OCI-LY7 (cell line): ENCODE measurements around the gene SPIRE2. TPM values are rescaled to one million over a fixed set of nuclear protein-coding genes. Genes with fewer than 3 reads are reported as not detected.
A peak's percentile ranks its signal among the peaks of the same experiment; 100 is the strongest.

Experiments used
- BruUV-seq: library from RNA; stranded (reverse); fragments of 400-500 nt; replicated peaks from 2 replicates; lab custom pipeline; 2021; lab: Mats Ljungman, UMichigan
- CTCF ChIA-PET: fragments of 300-600 bp; sonication (Branson Sonifier 250); formaldehyde crosslinking; loops from one replicate; lab custom pipeline; 2022; ENCODE audit warnings: antibody characterized with exemption; ENCODE audit not compliant: unreplicated experiment; lab: Charles Lee
- POLR2A ChIA-PET: fragments of 300-600 bp; sonication (Branson Sonifier 250); formaldehyde crosslinking; loops from one replicate; lab custom pipeline; 2022; ENCODE audit warnings: antibody characterized with exemption; lab: Charles Lee
- DNase-seq: peaks from one replicate; pipeline ENCODE4 v3.0.0-alpha.2; 2015; ENCODE audit warnings: low spot score
- H2AFZ ChIP-seq: fragments of 200-600 bp; sonication (generic), shearing (Covaris generic); 2 replicates; pipeline ENCODE4 v1.6.1; 2014; ENCODE audit warnings: mild to moderate bottlenecking, antibody characterized with exemption, low read length, moderate library complexity
- H3K27ac ChIP-seq: fragments of 200-600 bp; sonication (generic); 2 replicates; pipeline ENCODE4 v1.5.1; 2014; ENCODE audit warnings: mixed run types, low read depth, mild to moderate bottlenecking, moderate library complexity, low read length, inconsistent platforms; ENCODE audit not compliant: poor library complexity, severe bottlenecking
- H3K36me3 ChIP-seq: fragments of 200-600 bp; sonication (generic); 2 replicates; pipeline ENCODE4 v1.6.1; 2014; ENCODE audit warnings: mild to moderate bottlenecking, antibody characterized with exemption, low read length, moderate library complexity, mixed read lengths; ENCODE audit not compliant: insufficient read depth
- H3K4me1 ChIP-seq: fragments of 200-600 bp; sonication (generic); 2 replicates; pipeline ENCODE4 v1.5.1; 2014; ENCODE audit warnings: mild to moderate bottlenecking, low read length; ENCODE audit not compliant: insufficient read depth, poor library complexity, severe bottlenecking
- H3K4me2 ChIP-seq: fragments of 200-600 bp; sonication (generic); 2 replicates; pipeline ENCODE4 v1.6.1; 2014; ENCODE audit warnings: mild to moderate bottlenecking, low read length
- H3K4me3 ChIP-seq: fragments of 200-600 bp; sonication (generic); 2 replicates; pipeline ENCODE4 v1.5.1; 2014; ENCODE audit warnings: mild to moderate bottlenecking, low read depth, low read length; ENCODE audit not compliant: poor library complexity, severe bottlenecking
- H3K79me2 ChIP-seq: fragments of 200-600 bp; sonication (generic); 2 replicates; pipeline ENCODE4 v1.6.1; 2016; ENCODE audit warnings: low read depth, mild to moderate bottlenecking, low read length, moderate library complexity, mixed read lengths; ENCODE audit not compliant: insufficient read depth
- H3K9me2 ChIP-seq: fragments of 200-600 bp; sonication (generic); 2 replicates; pipeline ENCODE4 v1.6.1; 2016; ENCODE audit warnings: mild to moderate bottlenecking, low read length, mixed read lengths; ENCODE audit not compliant: insufficient read depth
- H3K9me3 ChIP-seq: fragments of 200-600 bp; sonication (generic); 2 replicates; pipeline ENCODE4 v1.6.1; 2014; ENCODE audit warnings: mild to moderate bottlenecking, mixed run types, low read length, mixed read lengths
- H4K20me1 ChIP-seq: fragments of 200-600 bp; sonication (generic); 2 replicates; pipeline ENCODE4 v1.6.1; 2014; ENCODE audit warnings: mild to moderate bottlenecking, antibody characterized with exemption, low read length, moderate library complexity, mixed read lengths; ENCODE audit not compliant: insufficient read depth
- EZH2phosphoT487 ChIP-seq: fragments of 200-600 bp; sonication (generic); IDR thresholded peaks from 2 replicates; pipeline ENCODE4 v1.6.1; 2018; ENCODE audit warnings: low read depth, borderline replicate concordance, mild to moderate bottlenecking, mixed run types, antibody characterized with exemption, low read length, moderate library complexity, mixed read lengths
- intact Hi-C: fragments of 100-400 bp; cut with micrococcal nuclease; formaldehyde crosslinking; loops from one replicate; pipeline ENCODE4 v1.10.0; 2022; ENCODE audit not compliant: unreplicated experiment
- total RNA-seq, 2 experiments: library from RNA; depleted of rRNA in 1 of 2; stranded (reverse); fragments of >200 nt in 1 of 2; shearing (Covaris generic) in 1 of 2; gene quantifications; 2 replicates each; pipeline ENCODE4 v1.2.3, GENCODE V29; 2014 to 2022
- TF ChIP-seq, protein P1 (sequence below): fragments of 200-600 bp; sonication (generic); conservative IDR thresholded peaks from 2 replicates; pipeline ENCODE4 v1.5.1; 2014; ENCODE audit warnings: mild to moderate bottlenecking, antibody characterized with exemption, low read length, moderate library complexity, mixed read lengths

Gene SPIRE2
- total RNA-seq, 2 experiments from 2014 or later, result 7.1 to 48.5 TPM

DNA sequence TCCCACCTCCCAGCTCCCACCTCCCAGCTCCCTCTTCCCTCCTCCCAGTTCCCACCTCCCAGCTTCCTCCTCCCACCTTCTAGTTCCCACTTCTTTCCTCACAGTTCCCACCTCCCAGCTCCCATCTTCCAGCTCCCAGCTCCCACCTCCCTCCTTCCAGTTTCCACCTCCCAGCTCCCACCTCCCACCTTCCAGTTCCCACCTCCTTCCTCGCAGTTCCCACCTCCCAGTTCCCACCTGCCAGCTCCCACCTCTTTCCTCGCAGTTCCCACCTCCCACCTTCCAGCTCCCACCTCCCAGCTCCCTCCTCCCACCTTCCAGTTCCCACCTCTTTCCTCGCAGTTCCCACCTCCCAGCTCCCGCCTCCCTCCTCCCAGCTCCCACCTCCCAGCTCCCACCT is 80.0 kb downstream of the SPIRE2 start:
- Histone ChIP-seq H3K36me3 (peaks cover 91% of the 10 kb centered on the region), H3K4me2 (no peak overlapping the region), H4K20me1 (no peaks in the 10 kb centered on the region), H2AFZ (no peak overlapping the region), H3K9me2 (no peaks in the 10 kb centered on the region), H3K4me3 (no peak overlapping the region), H3K4me1 (no peaks in the 10 kb centered on the region), H3K9me3 (no peaks in the 10 kb centered on the region), H3K27ac (no peak overlapping the region), H3K79me2 (no peaks in the 10 kb centered on the region)
- ChIA-PET CTCF (no interaction called here), POLR2A (interaction anchor here (0.7 kb wide), 1 partner anchor 205 kb away, joined by 3 read pairs; no protein-coding TSS in a partner anchor)
- no TSS peak for BruUV-seq
- intact Hi-C loops, result no loop called here
- TF ChIP-seq, protein P1, sequence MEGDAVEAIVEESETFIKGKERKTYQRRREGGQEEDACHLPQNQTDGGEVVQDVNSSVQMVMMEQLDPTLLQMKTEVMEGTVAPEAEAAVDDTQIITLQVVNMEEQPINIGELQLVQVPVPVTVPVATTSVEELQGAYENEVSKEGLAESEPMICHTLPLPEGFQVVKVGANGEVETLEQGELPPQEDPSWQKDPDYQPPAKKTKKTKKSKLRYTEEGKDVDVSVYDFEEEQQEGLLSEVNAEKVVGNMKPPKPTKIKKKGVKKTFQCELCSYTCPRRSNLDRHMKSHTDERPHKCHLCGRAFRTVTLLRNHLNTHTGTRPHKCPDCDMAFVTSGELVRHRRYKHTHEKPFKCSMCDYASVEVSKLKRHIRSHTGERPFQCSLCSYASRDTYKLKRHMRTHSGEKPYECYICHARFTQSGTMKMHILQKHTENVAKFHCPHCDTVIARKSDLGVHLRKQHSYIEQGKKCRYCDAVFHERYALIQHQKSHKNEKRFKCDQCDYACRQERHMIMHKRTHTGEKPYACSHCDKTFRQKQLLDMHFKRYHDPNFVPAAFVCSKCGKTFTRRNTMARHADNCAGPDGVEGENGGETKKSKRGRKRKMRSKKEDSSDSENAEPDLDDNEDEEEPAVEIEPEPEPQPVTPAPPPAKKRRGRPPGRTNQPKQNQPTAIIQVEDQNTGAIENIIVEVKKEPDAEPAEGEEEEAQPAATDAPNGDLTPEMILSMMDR, result no peak
- TF ChIP-seq EZH2phosphoT487, result no peak
- DNase-seq, result no peak

DNA sequence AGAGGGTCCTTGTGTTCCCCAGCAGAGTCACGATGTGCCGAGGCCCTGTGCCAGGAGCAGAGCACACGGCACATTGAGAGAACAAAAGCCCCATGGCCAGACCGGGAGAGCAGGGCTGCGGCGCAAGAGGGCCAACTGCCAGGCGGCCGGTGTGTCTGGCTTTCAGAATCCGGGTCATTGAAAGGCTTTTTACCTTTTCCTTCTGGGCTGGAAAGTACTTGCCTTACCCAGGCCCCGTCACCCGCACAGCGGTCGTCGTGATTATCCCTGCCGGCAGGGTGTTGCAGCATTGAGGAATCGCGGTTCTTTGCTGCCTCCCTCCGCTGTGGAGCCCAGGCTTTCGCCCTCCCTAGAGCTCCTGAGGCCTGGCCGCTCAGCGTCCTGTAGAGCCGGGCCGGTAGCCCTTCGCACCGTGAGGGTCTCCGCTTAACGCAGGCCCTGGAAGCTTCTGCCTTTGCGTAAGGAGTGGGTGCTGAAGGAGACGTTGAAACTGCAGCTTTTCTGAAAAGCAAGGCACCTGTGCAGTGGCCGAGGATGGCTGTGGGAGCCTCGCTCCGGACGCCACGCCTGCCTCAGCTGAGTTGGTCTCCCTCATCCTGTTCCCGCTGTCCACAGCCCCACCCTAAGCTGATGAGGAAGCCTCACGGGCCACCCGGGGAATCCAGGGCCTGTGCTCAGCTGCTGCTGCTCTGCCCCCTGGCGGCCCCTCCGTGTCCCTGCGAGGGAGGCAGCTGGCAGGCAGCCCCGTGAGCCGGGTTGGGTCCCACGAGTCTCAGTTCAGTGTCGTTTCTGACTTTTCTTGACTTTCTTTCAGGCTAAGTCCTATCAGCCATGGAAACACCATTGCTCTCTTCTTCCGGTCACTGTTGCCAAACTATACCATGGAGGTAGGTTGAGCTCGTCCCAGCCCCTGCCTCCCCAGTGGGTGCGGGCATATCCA is 81.8 kb downstream of the SPIRE2 start:
- Histone ChIP-seq H3K79me2 (no peaks in the 10 kb centered on the region), H3K27ac (no peak overlapping the region), H3K4me3 (no peak overlapping the region), H3K4me2 (no peak overlapping the region), H4K20me1 (no peaks in the 10 kb centered on the region), H3K36me3 (peaks cover 83% of the 10 kb centered on the region), H2AFZ (no peak overlapping the region), H3K4me1 (no peaks in the 10 kb centered on the region), H3K9me2 (no peaks in the 10 kb centered on the region), H3K9me3 (no peaks in the 10 kb centered on the region)
- TF ChIP-seq, protein P1, result peak; percentile 92
- no peak for TF ChIP-seq EZH2phosphoT487
- intact Hi-C loops, result loop anchor here (10.0 kb wide), 1 partner anchor 95 kb away; the partner anchor contains the start of gene FANCA
- BruUV-seq, result no TSS peak
- POLR2A ChIA-PET, result interaction anchor here (0.6 to 1.1 kb wide), 3 partner anchors 12 to 27 kb away, joined by 3 to 5 read pairs (median 3); no protein-coding TSS in a partner anchor
- peak; percentile 74 for DNase-seq
- CTCF ChIA-PET, result interaction anchor here (0.6 kb wide), 1 partner anchor 165 kb away, joined by 3 read pairs; no protein-coding TSS in a partner anchor
